HepG2 (cell line): ENCODE results near the gene AXIN2. TPM values are rescaled to one million over a fixed set of nuclear protein-coding genes. Genes with fewer than 3 reads are reported as not detected.

Experiments used
- BCL6 ChIP-seq: IDR thresholded peaks from 2 replicates; pipeline ENCODE4 v1.6.1; 2016; ENCODE audit warnings: missing genetic modification reagents, missing compliant biosample characterization
- FOXO1 ChIP-seq: sonication (generic); formaldehyde crosslinking; IDR thresholded peaks from 2 replicates; pipeline ENCODE4 v1.4.0; 2020; ENCODE audit warnings: missing genetic modification reagents
- GTF3A ChIP-seq: sonication (generic); formaldehyde crosslinking; conservative IDR thresholded peaks from 2 replicates; pipeline ENCODE4 v1.4.0; 2020; ENCODE audit warnings: mild to moderate bottlenecking, missing genetic modification reagents
- MLX ChIP-seq: IDR thresholded peaks from 2 replicates; pipeline ENCODE4 v1.6.1; 2016
- PLSCR1 ChIP-seq: sonication (generic); formaldehyde crosslinking; IDR thresholded peaks from 2 replicates; pipeline ENCODE4 v1.5.0; 2020; ENCODE audit warnings: missing genetic modification reagents, mild to moderate bottlenecking, borderline replicate concordance
- SNAPC4 ChIP-seq: sonication (generic); formaldehyde crosslinking; IDR thresholded peaks from 2 replicates; pipeline ENCODE4 v1.4.0; 2020; ENCODE audit warnings: mild to moderate bottlenecking, missing genetic modification reagents
- XRCC5 ChIP-seq: fragments of 200-400 bp; formaldehyde crosslinking; optimal IDR thresholded peaks from 2 replicates; pipeline ENCODE3; 2017; ENCODE audit warnings: mild to moderate bottlenecking, low read length
- ZFP36L2 ChIP-seq: sonication (generic); formaldehyde crosslinking; IDR thresholded peaks from 2 replicates; pipeline ENCODE4 v1.4.0; 2020; ENCODE audit warnings: missing genetic modification reagents
- ZFP62 ChIP-seq: sonication (generic); formaldehyde crosslinking; IDR thresholded peaks from 2 replicates; pipeline ENCODE4 v1.4.0; 2020; ENCODE audit warnings: missing genetic modification reagents
- ZNF441 ChIP-seq: sonication (generic); formaldehyde crosslinking; IDR thresholded peaks from 2 replicates; pipeline ENCODE4 v1.7.0; 2021; ENCODE audit warnings: missing genetic modification reagents, borderline replicate concordance
- ZNF670 ChIP-seq: sonication (generic); formaldehyde crosslinking; IDR thresholded peaks from 2 replicates; pipeline ENCODE4 v1.8.0; 2022; ENCODE audit warnings: mild to moderate bottlenecking, missing genetic modification reagents, borderline replicate concordance
- ZNF710 ChIP-seq: sonication (generic); formaldehyde crosslinking; IDR thresholded peaks from 2 replicates; pipeline ENCODE4 v1.5.0; 2020; ENCODE audit warnings: mild to moderate bottlenecking, missing genetic modification reagents, borderline replicate concordance
- ZNF772 ChIP-seq: sonication (generic); formaldehyde crosslinking; IDR thresholded peaks from 2 replicates; pipeline ENCODE4 v1.5.0; 2020; ENCODE audit warnings: mild to moderate bottlenecking, missing genetic modification reagents
- ZNF850 ChIP-seq: sonication (generic); formaldehyde crosslinking; conservative IDR thresholded peaks from 2 replicates; pipeline ENCODE4 v1.9.0; 2021; ENCODE audit warnings: mild to moderate bottlenecking, missing genetic modification reagents
- ZSCAN31 ChIP-seq: sonication (generic); formaldehyde crosslinking; IDR thresholded peaks from 2 replicates; pipeline ENCODE4 v1.5.0; 2020; ENCODE audit warnings: low read depth, mild to moderate bottlenecking, missing genetic modification reagents
- polyA plus RNA-seq, 8 experiments: library from polyadenylated mRNA; depleted of rRNA in 3 of 8; stranded (reverse) in 7 of 8; unstranded in 1 of 8; fragments of >200 nt; fragmentation: Illumina TruSeq in 4 of 8; extraction: Trizol in 4 of 8; gene quantifications; 2 replicates each; pipeline versions ENCODE4 v1.2.1 to v1.2.3, GENCODE V29; 2011 to 2016; ENCODE audit warnings: low read depth in 4 of 8, missing spikeins in 1 of 8, mixed read lengths in 1 of 8; ENCODE audit not compliant: insufficient read depth in 1 of 8
- total RNA-seq, 5 experiments: library from RNA; depleted of rRNA; stranded (reverse); fragments of >200 nt; fragmentation: Illumina TruSeq; extraction: Trizol; gene quantifications; 2 replicates each; pipeline ENCODE4 v1.2.3, GENCODE V29; 2016; ENCODE audit warnings: low read depth in 1 of 5

Gene AXIN2
- total and polyA plus RNA-seq, 2 of the 13 experiments (the other 11 are each of a cell fraction or from before 2014, with no cell fraction given) = 58.6 to 63.4 TPM

- TF ChIP-seq ZFP62 (CRISPR knock-in tag) (no peak), ZNF850 (no peak), SNAPC4 (CRISPR knock-in tag) (0 out of 2 replicates have a peak, but pooled peaks have one; percentile 67), GTF3A (CRISPR knock-in tag) (no peak), ZFP36L2 (CRISPR knock-in tag) (no peak), PLSCR1 (no peak), ZSCAN31 (0 out of 2 replicates have a peak, but pooled peaks have one; percentile 52), ZNF710 (CRISPR knock-in tag) (peak; percentile 80; the same call in 1 of the 2 replicates), BCL6 (CRISPR knock-in tag) (peak; percentile 51; the same call in 1 of the 2 replicates), FOXO1 (CRISPR knock-in tag) (no peak; the same call in 1 of the 2 replicates), XRCC5 (peak; percentile 92), ZNF670 (CRISPR knock-in tag) (no peak), ZNF441 (CRISPR knock-in tag) (no peak), MLX (peak; percentile 36; the same call in 1 of the 2 replicates), ZNF772 (0 out of 2 replicates have a peak, but pooled peaks have one; percentile 25)
Observed at GRCh38 chr17:65588181-65588808, 26.8 kb upstream of the AXIN2 start (continued).
